Measurements from ENCODE around the gene PHACTR1.

- TF ChIP-seq POLR2AphosphoS5 (IDR thresholded peaks at IDR 0.05; ENCODE audit: control insufficient read depth, insufficient read depth, low read depth, low read length) = no peak
- no peak for TF ChIP-seq HOXB6 (CRISPR knock-in tag; IDR thresholded peaks at IDR 0.05; ENCODE audit: borderline replicate concordance)
- TF ChIP-seq BRF1 (IDR thresholded peaks at IDR 0.05; ENCODE audit: borderline replicate concordance, extremely low read depth, insufficient read length) = no peak
- TF ChIP-seq CTCF (IDR thresholded peaks at IDR 0.05 in 2 of 3, conservative IDR thresholded peaks at IDR 0.05 in 1 of 3; ENCODE audit: insufficient read depth in 2 of 3, low read depth in 1 of 3, low read length in 3 of 3) = no peak
Measured at GRCh38 chr6:12967686-12968085, 251.1 kb downstream of the PHACTR1 start.
